Tibial nerve (tissue), 4 donors: Measurements from ENCODE around the gene GNB1L. TPM values are rescaled to one million over a fixed set of nuclear protein-coding genes. Genes with fewer than 3 reads are reported as not detected.

Source experiments
- DNase-seq, 2 donors: peaks; one replicate each; pipeline ENCODE4 v3.0.0-alpha.2; 2019; ENCODE audit warnings: low spot score in 2 of 2
- H3K27ac ChIP-seq, 4 donors: fragments of 200-600 bp; sonication (generic) in 3 of 4; one replicate each; pipeline ENCODE4 v1.5.1; 2017 to 2019; ENCODE audit warnings: mild to moderate bottlenecking in 1 of 4
- H3K27me3 ChIP-seq, 2 donors: fragments of 200-600 bp; sonication (generic) in 1 of 2; one replicate each; pipeline versions ENCODE4 v1.5.1 to v1.6.0; 2017 to 2019
- H3K36me3 ChIP-seq, 3 donors: fragments of 200-600 bp; sonication (generic); one replicate each; pipeline ENCODE4 v1.5.1; 2018 to 2019
- H3K4me1 ChIP-seq, 4 donors: fragments of 200-600 bp; sonication (generic) in 3 of 4; one replicate each; pipeline ENCODE4 v1.5.1; 2017 to 2019
- H3K4me3 ChIP-seq, 4 donors: fragments of 200-600 bp; sonication (generic) in 3 of 4; one replicate each; pipeline ENCODE4 v1.5.1; 2017 to 2019; ENCODE audit warnings: mild to moderate bottlenecking in 1 of 4, moderate library complexity in 1 of 4
- H3K9me3 ChIP-seq, 4 donors: fragments of 200-600 bp; sonication (generic) in 3 of 4; one replicate each; pipeline ENCODE4 v1.5.1; 2017 to 2019
- CTCF ChIP-seq, 5 experiments: fragments of 200-600 bp in 3 of 5; fragments of 450-650 bp in 2 of 5; sonication (generic) in 3 of 5; IDR thresholded peaks; one replicate each; pipeline ENCODE4 v1.5.1; 2016 to 2019; ENCODE audit warnings: antibody characterized with exemption in 5 of 5, mild to moderate bottlenecking in 3 of 5, moderate library complexity in 2 of 5
- EP300 ChIP-seq, 2 donors: sonication (generic); formaldehyde crosslinking; IDR thresholded peaks; one replicate each; pipeline ENCODE4 v1.6.1; 2017; ENCODE audit warnings: antibody characterized with exemption in 2 of 2, mild to moderate bottlenecking in 1 of 2
- POLR2A ChIP-seq, 2 donors: fragments of 450-650 bp; IDR thresholded peaks; one replicate each; pipeline ENCODE4 v1.6.1; 2017; ENCODE audit warnings: antibody characterized with exemption in 2 of 2, mild to moderate bottlenecking in 2 of 2, moderate library complexity in 2 of 2
- WGBS, 2 donors: methylation state at CpG; one replicate each; pipeline ENCODE4 v1.1.5; 2018; 5-methylcytosine and 5-hydroxymethylcytosine counted together
- total RNA-seq, 4 donors: library from RNA; depleted of rRNA; stranded (reverse); fragments of >200 nt; gene quantifications; one replicate each; pipeline ENCODE4 v1.1.0, GENCODE V29; 2016

The GNB1L gene
- total RNA-seq, 4 donors from 2014 or later, result 2.9 to 8.1 (median 6.3) TPM

GRCh38 chr22:19841641-19842392 is 12.9 kb downstream of the GNB1L start:
- Histone ChIP-seq H3K27ac (no peak overlapping the region), H3K4me3 (no peak overlapping the region), H3K9me3 (no peaks in the 10 kb centered on the region), H3K36me3 (peaks cover 0 to 1% (median 0%) of the 10 kb centered on the region in 3 donors), H3K27me3 (no peaks in the 10 kb centered on the region), H3K4me1 (peaks cover 0 to 28% (median 14%) of the 10 kb centered on the region in 4 donors)
- TF ChIP-seq EP300 (IDR thresholded peaks at IDR 0.05) (no peak), CTCF (IDR thresholded peaks at IDR 0.05) (no peak), POLR2A (IDR thresholded peaks at IDR 0.05) (no peak)
- no peak for DNase-seq
- 73 to 88% methylated on average over 7 to 8 of the region's 8 CpGs for WGBS, 2 donors

GRCh38 chr22:19840955-19841640 is 13.6 kb downstream of the GNB1L start:
- WGBS, 2 donors, result 94 to 96% methylated on average over 6 of the region's 6 CpGs
- H3K9me3 ChIP-seq, result no peaks in the 10 kb centered on the region
- no peak for TF ChIP-seq EP300 (IDR thresholded peaks at IDR 0.05)
- no peak for TF ChIP-seq POLR2A (IDR thresholded peaks at IDR 0.05)
- TF ChIP-seq CTCF (IDR thresholded peaks at IDR 0.05), result no peak
- H3K36me3 ChIP-seq, result no peaks in the 10 kb centered on the region
- H3K27ac ChIP-seq, result no peak overlapping the region
- H3K27me3 ChIP-seq, result no peaks in the 10 kb centered on the region
- no peak overlapping the region for H3K4me3 ChIP-seq
- no peak for DNase-seq
- peaks cover 0 to 28% (median 14%) of the 10 kb centered on the region in 4 donors for H3K4me1 ChIP-seq

GRCh38 chr22:19840059-19840458 is 14.6 kb downstream of the GNB1L start:
- Histone ChIP-seq H3K27ac (no peak overlapping the region), H3K36me3 (no peaks in the 10 kb centered on the region), H3K4me1 (peaks cover 0 to 23% (median 14%) of the 10 kb centered on the region in 4 donors), H3K27me3 (no peaks in the 10 kb centered on the region), H3K4me3 (no peak overlapping the region), H3K9me3 (no peaks in the 10 kb centered on the region)
- TF ChIP-seq POLR2A (IDR thresholded peaks at IDR 0.05), result no peak
- TF ChIP-seq EP300 (IDR thresholded peaks at IDR 0.05), result no peak
- TF ChIP-seq CTCF (IDR thresholded peaks at IDR 0.05), result no peak
- WGBS, 2 donors, result 88 to 92% methylated on average over 4 of the region's 4 CpGs
- no peak for DNase-seq

- Histone ChIP-seq H3K27ac (no peak overlapping the region), H3K4me3 (no peak overlapping the region), H3K9me3 (no peaks in the 10 kb centered on the region), H3K4me1 (peaks cover 0 to 2% (median 0%) of the 10 kb centered on the region in 4 donors), H3K36me3 (no peaks in the 10 kb centered on the region), H3K27me3 (no peaks in the 10 kb centered on the region)
- TF ChIP-seq POLR2A (IDR thresholded peaks at IDR 0.05), result no peak
- TF ChIP-seq CTCF (IDR thresholded peaks at IDR 0.05), result no peak
- TF ChIP-seq EP300 (IDR thresholded peaks at IDR 0.05), result no peak
- no peak for DNase-seq
- 93 to 94% methylated on average over 6 of the region's 6 CpGs for WGBS, 2 donors
Measured at GRCh38 chr22:19837915-19838314, 16.8 kb downstream of the GNB1L start.

- H3K27me3 ChIP-seq, result no peaks in the 10 kb centered on the region
- DNase-seq, result no peak
- H3K27ac ChIP-seq, result no peak overlapping the region
- no peaks in the 10 kb centered on the region for H3K36me3 ChIP-seq
- H3K4me1 ChIP-seq, result no peaks in the 10 kb centered on the region
- H3K4me3 ChIP-seq, result no peak overlapping the region
- no peak for TF ChIP-seq POLR2A (IDR thresholded peaks at IDR 0.05)
- TF ChIP-seq EP300 (IDR thresholded peaks at IDR 0.05), result no peak
- no peak for TF ChIP-seq CTCF (IDR thresholded peaks at IDR 0.05)
- no peaks in the 10 kb centered on the region for H3K9me3 ChIP-seq
Measured at GRCh38 chr22:19836512-19836911, 18.2 kb downstream of the GNB1L start.
